Ishikawa (cell line): ENCODE results near the gene TMEM132E.

Source experiments
- CEBPB ChIP-seq: IDR thresholded peaks from 2 replicates; pipeline ENCODE4 v1.6.1; 2012
- CREB1 ChIP-seq: IDR thresholded peaks from 2 replicates; pipeline ENCODE4 v1.6.1; 2012; ENCODE audit warnings: low read depth
- EGR1 ChIP-seq: IDR thresholded peaks from 2 replicates; pipeline ENCODE4 v1.6.1; 2012
- EP300 ChIP-seq: IDR thresholded peaks from 2 replicates; pipeline ENCODE4 v1.6.1; 2012; ENCODE audit warnings: borderline replicate concordance
- FOXM1 ChIP-seq: IDR thresholded peaks from 2 replicates; pipeline ENCODE4 v1.6.1; 2012; ENCODE audit warnings: low read depth, borderline replicate concordance
- NFIC ChIP-seq: IDR thresholded peaks from 2 replicates; pipeline ENCODE4 v1.6.1; 2012
- RAD21 ChIP-seq: IDR thresholded peaks from 2 replicates; pipeline ENCODE4 v1.6.1; 2012; ENCODE audit warnings: low read depth
- TAF1 ChIP-seq: IDR thresholded peaks from 2 replicates; pipeline ENCODE4 v1.6.1; 2012; ENCODE audit warnings: low read depth, mild to moderate bottlenecking
- TCF12 ChIP-seq: IDR thresholded peaks from 2 replicates; pipeline ENCODE4 v1.6.1; 2012; ENCODE audit warnings: low read depth
- TEAD4 ChIP-seq: IDR thresholded peaks from 2 replicates; pipeline ENCODE4 v1.6.1; 2012
- YY1 ChIP-seq: IDR thresholded peaks from 2 replicates; pipeline ENCODE4 v1.6.1; 2012; ENCODE audit warnings: low read depth
- ZBTB7A ChIP-seq: IDR thresholded peaks from 2 replicates; pipeline ENCODE4 v1.6.1; 2012; ENCODE audit warnings: low read depth
- TF ChIP-seq, protein P1 (sequence below): IDR thresholded peaks from 2 replicates; pipeline ENCODE4 v1.6.1; 2012
- TF ChIP-seq, protein P2 (sequence below): IDR thresholded peaks from 2 replicates; pipeline ENCODE4 v1.6.1; 2012; ENCODE audit warnings: low read depth, mild to moderate bottlenecking

DNA sequence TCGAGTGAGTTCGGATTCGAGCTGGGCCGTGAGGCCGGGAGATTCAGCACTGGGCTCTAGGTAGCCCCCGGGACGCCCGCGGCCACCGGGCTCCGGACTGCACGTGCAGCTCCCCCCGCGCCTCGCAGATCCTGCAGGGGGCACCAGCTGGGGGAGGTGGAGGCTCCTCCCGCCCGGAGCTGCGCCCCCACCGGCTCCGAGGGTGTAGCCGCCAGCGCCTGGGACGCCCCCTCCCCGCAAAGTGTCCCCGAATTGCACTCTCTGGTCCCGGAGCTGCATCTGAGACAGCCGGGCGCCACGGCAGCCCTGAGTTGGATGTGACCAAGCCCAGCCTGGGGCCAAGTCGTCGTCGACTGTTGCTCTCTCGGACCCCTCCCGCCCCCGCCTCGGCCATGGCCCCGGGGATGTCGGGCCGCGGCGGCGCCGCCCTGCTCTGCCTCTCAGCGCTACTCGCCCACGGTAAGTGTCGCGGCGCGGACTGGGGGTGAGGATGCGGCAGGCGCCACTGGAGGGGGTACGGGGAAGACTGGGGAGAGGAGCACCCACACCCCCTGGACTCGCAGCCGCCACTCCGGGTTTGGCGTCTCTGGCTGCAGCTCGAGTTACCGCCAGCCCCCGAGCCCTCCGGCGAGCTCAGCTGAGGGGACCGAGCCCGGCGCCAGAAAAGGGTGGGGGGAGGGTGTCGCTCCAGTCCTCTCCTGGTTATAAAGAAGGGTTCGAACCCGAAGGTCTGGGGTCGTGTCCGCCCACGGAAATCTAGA lies 1.5 kb downstream of the TMEM132E start:
- TF ChIP-seq, protein P1, sequence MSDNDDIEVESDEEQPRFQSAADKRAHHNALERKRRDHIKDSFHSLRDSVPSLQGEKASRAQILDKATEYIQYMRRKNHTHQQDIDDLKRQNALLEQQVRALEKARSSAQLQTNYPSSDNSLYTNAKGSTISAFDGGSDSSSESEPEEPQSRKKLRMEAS: no peak
- TF ChIP-seq EP300 (no peak), TAF1 (no peak), CEBPB (no peak), YY1 (no peak), TCF12 (no peak), FOXM1 (no peak), CREB1 (no peak), RAD21 (no peak), NFIC (no peak), ZBTB7A (no peak), EGR1 (no peak), TEAD4 (no peak)
- TF ChIP-seq, protein P2, sequence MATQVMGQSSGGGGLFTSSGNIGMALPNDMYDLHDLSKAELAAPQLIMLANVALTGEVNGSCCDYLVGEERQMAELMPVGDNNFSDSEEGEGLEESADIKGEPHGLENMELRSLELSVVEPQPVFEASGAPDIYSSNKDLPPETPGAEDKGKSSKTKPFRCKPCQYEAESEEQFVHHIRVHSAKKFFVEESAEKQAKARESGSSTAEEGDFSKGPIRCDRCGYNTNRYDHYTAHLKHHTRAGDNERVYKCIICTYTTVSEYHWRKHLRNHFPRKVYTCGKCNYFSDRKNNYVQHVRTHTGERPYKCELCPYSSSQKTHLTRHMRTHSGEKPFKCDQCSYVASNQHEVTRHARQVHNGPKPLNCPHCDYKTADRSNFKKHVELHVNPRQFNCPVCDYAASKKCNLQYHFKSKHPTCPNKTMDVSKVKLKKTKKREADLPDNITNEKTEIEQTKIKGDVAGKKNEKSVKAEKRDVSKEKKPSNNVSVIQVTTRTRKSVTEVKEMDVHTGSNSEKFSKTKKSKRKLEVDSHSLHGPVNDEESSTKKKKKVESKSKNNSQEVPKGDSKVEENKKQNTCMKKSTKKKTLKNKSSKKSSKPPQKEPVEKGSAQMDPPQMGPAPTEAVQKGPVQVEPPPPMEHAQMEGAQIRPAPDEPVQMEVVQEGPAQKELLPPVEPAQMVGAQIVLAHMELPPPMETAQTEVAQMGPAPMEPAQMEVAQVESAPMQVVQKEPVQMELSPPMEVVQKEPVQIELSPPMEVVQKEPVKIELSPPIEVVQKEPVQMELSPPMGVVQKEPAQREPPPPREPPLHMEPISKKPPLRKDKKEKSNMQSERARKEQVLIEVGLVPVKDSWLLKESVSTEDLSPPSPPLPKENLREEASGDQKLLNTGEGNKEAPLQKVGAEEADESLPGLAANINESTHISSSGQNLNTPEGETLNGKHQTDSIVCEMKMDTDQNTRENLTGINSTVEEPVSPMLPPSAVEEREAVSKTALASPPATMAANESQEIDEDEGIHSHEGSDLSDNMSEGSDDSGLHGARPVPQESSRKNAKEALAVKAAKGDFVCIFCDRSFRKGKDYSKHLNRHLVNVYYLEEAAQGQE: no peak
